HG02610 (cell line): ENCODE measurements around the gene NOS1AP.

Experiments used
- ATAC-seq: cut with Tn5 transposase; IDR thresholded peaks from one replicate; pipeline ENCODE4 v1.9.1; 2021; ENCODE audit warnings: mild to moderate bottlenecking, moderate library complexity; ENCODE audit not compliant: unreplicated experiment

Gene NOS1AP

DNA sequence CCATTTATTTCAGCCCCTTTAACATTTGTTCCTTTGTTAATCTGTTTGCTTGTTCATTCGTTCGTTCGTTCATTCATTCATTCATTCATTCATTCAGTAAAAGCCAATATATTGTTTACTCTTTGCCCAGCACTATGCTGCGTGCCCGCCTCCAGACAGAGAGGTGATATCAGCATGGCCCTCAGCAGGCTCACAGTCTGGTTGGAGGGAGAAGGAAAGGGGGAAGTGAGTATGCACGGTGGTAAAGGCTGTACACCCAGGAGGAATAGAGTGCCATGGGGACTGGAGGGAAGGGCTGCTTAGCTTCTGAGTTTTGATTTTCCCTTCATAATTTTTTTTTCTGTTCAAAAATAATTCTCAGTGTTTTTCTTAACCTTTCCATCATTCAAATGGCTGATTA is 144.7 kb downstream of the NOS1AP start:
- ATAC-seq: no peak

DNA sequence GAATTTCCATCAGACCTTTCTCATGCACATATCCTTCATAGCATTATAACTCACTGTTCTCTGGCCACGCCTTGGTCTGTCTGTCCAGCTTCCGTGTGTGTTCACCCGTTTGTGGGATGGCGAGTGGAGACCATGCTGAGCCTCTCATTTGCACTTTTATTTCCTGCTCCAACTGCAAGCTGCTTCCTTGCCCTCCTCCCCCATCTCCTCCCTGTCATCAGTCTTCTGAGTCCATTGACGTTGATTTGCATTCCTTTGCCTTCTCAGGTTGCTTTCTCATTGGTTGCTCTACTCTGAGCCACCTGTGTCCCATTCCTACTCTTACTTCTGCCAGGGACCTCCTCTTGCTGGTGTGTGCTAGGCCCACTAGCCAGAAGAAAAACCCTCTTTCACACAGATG is 146.4 kb downstream of the NOS1AP start:
- no peak for ATAC-seq

DNA sequence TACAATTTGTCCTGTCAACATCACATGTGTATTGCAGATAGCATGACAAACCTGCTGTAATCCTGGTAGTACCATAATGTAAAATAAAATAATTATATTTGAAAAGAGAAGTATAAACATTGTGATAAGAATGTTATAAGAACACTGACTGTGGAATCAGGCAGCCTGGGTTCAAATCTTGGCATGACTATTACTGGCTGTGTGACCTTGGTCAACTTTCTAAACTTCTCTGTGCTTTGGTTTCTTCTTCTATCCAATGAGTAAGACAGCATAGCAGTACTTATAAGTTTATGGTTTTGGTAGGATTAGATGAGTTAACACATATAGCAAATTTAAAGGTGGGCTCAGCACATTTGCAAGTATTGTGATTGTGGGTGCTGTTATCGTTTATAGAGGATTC is 147.1 kb downstream of the NOS1AP start:
- no peak for ATAC-seq

DNA sequence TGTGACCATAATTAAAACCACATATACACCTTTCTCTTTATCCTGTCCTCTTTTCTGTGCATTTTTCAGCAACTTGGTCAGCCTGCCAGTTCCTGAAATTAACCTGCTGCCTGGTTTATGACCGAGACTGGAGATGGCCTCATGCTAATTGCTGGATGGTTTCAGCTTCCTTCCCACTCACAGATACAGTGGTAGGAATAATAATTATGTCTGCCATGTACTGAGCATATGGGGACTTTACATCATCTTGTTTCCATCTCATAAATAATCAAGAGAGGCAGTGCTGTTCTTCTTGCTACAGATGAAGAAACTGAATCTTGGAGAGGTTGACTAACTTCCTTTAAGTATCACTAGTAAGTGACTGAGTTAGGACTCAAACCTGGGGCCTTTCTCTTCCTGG is 148.2 kb downstream of the NOS1AP start:
- no peak for ATAC-seq

DNA sequence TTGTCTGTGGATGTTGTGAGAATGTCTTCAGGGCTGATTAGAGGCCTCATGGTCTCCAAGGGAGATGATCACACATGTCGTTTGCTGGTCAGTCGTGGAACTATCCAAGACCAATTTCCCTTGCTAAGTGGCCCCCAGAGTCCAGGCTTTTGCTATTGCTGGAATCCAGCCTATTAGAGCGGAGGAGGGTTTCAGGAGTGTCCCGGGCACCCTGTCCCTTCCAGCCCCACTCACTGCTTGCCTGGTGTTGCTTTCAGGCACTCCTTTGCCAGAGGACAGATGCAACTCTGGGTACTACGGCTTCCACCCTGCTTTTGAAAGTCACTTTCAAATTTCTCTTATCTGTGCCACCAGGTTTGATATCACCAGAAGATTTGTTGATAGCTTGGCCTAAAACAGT is 149.1 kb downstream of the NOS1AP start:
- ATAC-seq: no peak

DNA sequence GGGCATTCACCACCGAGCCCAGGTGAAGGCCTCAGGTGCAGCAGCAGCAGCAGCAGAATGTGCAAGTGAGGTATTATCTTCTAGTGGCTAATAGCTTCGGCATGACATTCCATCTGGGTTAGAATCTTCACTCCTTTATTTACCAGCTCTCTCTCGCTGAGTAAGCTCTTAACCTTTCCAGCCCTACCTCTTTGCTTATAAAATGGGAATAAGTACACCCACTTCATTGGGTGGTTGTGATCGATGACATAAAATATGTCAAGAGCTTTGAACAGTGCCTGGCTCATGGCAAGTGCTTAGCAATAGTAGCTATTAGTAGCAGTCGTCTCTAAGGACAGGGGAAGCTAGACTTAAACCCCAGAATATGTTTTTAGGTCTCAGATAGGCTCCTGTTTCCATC is 149.5 kb downstream of the NOS1AP start:
- ATAC-seq: no peak

DNA sequence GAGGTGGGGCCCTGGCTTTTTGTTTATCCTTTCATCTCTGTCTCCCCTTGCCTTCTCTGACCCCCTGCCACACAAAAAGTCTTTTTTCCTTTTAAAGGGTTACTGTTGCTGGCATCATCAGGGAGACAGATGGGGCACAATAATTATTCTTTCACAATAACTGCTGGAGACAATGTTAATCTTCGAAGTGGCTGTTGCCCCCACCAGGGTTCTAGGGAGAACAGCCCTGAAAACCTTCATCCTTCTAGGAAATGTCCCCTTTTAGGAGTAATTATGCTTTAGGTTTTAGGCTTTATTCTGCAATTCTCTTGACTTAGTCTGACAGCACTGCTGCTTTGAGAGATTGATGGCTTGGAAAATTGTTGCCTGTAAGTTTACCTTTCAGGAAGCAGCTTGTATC is 150.0 kb downstream of the NOS1AP start:
- no peak for ATAC-seq

DNA sequence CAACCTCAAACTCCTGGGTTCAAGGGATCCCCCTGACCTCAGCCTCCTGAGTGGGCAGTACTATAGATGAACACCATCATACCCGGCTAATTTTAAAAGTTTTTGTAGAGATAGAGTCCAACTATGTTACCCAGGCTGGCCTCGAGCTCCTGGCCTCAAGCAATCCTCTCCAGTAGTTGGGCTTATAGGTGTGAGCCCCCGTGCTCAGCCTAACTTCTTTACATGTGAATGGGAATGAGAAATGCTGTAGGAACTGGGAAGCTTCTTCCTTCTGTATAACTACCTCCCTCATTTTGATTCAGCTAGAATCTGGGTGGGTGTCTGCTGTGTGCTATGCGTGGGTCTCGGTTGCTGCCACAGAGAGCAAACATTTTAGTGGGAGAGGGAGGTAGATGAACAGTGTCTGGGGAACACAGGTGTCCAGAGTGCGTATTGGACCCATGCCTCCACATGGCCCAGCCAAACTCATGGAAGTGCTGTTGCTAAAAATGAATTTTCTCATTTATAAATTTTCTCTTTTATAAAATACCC is 150.6 kb downstream of the NOS1AP start:
- no peak for ATAC-seq

DNA sequence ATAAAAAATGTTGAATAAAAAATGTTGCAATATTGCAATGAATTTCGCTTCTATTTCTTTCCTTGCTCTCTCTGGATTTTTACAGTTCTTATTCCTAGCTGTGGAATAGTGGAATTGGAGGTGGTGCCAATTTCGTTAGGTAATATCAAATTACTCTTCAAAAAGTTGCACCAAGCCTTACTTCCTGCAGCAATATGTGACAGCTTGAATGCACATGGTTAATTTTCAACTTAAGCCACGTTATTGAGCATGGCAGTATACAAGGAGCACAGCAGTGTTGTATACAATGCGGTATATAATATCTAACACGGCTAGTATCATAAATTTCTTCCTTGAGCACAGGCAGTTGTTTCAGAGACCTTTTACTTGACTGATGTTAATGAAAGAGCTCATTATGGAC is 152.5 kb downstream of the NOS1AP start:
- ATAC-seq: no peak

DNA sequence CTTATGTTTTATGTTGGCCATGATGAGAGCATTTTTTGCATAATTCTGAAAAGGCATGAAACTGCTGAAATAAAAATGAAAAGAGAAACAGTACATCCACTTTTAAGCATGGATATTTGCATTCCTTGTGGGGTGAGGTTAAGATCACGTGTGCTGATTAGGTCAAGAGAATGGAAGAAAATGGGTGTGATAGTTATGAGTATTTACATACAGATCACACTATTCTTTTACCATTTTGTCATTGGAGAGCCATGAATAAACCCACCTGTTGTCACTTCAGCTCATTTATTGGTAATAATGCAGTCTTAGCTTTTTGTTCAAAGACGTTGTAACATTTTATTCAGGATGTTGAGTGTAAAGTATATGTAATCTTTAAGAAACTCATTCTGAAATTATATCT is 153.2 kb downstream of the NOS1AP start:
- no peak for ATAC-seq

DNA sequence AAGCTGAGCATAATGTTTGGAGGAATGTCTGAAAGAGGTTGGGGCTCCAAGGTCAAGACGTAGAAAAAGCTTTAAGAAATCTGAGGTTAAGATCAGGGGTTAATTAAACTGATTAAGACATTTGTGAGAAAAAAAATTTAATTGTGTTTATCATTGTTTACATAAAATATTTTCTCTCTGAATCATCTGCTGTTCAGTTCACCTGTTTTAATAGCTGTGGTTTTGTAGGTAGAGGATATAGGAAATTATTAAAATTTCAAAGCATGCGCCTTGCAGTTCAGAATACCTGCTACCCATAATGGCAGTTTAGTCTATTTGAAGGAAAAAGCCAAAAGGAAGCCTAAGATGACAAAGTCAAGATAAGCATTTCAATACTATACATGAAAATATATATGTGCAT is 154.0 kb downstream of the NOS1AP start:
- no peak for ATAC-seq

DNA sequence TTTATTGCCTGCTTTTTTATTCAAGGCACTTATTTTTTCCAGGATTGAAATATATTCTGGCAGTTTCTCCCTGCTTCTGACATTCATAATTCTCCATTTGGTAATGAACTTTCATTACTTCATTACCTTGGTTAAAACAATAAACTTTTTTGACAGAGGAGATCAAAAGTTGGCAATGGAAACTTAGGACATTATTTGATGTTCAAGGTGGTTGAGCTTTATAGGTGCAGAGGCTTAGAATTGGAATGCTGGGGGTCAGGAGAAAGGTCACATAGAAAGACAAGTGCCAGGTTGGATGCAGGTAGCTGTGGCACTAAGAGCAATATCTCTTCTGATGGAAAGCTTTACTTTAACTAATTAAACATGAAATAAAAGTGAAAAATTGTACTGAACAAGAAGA is 154.8 kb downstream of the NOS1AP start:
- no peak for ATAC-seq

DNA sequence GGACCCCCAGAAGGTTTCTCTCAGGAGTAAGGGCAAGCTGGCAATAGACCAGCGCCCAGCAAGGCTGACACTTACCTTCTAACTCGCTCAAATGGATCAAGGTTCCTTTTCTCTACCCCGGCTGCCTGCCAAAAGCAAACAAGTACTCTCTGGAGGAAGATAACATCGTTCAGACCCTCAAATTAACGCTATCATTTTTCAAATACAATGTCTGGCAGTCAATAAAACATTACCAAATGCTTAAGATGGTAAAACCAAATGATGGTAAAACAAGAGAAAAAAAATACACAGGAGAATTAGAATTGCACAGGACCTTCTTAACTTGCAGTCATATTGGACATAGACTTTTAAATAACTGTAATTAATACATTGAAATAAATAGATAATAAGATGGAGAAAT is 159.1 kb downstream of the NOS1AP start:
- no peak for ATAC-seq

DNA sequence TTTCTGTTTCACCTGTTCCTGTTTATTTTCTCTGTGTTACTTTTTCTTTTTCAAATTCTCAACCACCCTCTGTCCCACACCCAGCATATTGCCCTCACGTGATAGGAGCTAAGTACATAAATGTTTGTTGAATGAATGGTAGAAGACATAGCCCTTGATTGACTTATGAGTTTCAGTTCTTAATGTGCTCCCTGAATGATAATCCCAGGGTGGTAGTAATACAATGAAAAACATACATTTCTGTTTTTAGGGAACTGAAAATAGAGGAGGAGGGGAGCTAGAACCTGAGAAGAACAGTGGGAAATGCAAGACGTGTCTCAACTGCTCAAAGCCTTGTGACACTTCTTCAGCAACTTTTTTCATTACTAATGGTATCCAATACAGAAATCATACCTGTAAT is 160.1 kb downstream of the NOS1AP start:
- no peak for ATAC-seq

DNA sequence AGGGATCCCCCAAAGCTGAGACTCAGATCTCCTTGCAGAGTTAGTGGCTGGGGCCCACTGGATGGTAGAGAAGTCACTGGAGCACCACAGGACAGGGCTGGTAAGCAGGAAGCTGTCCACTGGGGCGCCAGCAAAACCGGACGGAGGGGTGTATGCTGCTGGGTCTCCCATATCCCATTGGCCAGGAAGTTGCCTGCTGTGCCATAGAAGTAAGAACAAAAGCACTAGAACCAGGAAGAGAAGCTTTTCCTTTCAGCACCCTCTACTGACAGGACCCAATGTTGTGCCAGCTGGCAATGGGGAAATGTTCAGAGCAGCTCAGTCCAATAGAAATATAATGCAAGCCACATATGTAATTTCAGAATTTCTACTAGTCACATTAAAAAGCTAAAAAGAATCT is 160.6 kb downstream of the NOS1AP start:
- no peak for ATAC-seq

DNA sequence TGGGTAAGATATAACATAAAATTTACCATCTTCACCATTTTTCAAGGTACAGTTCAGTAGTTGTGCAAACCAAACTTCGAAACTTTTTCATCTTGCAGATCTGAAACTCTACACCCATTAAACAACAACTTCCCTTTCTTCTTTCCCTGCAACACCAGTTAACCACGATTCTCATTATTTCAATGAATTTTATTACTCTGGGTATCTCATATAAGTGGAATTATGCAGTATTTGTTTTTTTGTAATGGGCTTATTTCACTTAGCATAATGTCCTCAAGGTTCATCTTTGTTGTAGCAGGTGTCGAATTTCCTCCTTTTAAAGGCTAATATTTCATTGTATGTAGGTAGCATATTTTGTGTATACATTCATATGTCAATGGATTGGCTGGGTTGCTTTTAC is 161.0 kb downstream of the NOS1AP start:
- no peak for ATAC-seq

DNA sequence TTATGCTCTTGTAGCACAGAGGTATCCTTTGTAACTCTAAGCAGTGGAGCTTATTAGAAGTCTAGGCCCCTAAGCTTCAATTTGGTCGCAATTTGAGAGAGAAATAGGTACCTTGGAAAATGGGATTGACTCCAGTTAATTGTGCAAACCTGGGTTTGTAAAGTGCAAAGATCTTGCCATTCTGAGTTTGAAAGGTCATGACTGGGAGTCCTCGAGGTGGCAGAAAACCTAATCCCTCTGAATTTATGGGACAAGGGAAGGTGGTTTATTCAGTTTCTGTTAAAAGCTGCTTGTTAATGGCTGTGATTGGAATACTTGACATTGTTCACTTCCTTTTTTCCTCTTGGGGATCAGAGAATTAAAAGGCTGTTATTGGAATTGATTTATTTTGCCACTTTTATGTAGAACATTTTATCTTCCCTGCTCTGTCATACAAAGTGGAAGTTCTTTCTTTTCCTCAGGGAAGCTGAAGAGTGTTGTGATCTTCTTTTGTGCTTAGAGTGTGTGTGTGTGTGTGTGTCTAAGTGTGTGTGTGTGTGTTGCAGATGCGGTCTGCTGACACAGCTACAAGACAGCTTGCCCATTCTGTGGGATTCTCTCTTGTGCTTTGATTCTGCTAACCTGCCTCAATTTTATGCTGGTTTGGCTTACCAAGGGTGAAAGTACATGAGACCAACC is 162.7 kb downstream of the NOS1AP start:
- no peak for ATAC-seq

DNA sequence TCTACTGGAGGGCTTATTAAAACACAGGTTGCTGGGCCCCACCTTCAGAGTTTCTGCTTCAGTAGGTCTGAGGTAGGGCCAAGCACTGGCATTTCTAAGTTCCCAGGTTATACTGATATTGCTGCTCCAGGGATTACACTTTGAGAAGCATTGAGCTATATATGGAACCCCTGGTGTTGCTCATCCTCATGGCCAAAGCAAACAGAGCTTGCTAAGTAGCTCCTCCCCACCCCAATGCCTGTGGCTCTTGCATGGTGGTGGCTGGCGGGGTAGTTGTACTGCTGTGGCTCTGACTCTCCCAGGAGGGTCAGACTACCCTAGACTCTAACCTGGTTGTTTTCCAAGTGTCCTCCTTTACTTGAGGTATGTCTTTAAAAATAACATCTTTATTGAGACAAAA is 163.6 kb downstream of the NOS1AP start:
- no peak for ATAC-seq

DNA sequence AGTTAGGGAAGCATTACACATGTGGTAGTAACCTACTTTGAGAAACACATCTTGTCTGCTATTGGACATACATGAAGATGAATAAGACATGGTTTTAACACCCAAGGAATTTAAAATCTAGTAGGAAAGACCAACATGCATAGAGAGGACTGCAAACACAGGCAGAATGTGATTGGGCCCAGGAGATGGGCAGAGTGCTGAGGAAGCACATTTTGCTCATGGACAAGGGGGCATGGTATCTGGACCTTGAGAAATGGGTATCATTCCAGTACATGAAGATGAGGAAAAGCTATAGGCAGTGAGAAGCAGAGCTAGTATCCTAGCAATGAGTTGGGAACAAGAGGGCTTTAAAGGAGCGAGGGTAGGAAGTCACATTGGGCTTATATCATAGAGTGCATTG is 164.4 kb downstream of the NOS1AP start:
- no peak for ATAC-seq

DNA sequence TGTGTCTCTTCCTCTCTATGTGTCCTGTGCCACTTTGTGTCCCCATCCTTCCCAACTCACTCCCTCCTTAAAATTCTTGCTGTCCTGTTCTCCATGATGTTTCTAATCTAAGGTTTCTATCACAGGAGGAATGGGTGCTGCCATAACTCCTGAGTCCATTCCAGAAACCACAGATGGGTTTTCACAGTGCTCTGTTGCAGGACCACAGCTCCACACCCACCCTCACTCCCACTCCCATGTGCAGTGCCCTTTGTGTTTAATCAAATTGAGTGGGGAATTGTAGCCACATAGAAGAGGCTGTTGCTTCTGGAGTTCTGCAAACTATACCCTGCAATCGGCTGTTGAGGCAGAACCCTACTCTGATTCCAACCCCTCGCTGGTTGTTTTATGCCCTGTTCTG is 165.1 kb downstream of the NOS1AP start:
- no peak for ATAC-seq

DNA sequence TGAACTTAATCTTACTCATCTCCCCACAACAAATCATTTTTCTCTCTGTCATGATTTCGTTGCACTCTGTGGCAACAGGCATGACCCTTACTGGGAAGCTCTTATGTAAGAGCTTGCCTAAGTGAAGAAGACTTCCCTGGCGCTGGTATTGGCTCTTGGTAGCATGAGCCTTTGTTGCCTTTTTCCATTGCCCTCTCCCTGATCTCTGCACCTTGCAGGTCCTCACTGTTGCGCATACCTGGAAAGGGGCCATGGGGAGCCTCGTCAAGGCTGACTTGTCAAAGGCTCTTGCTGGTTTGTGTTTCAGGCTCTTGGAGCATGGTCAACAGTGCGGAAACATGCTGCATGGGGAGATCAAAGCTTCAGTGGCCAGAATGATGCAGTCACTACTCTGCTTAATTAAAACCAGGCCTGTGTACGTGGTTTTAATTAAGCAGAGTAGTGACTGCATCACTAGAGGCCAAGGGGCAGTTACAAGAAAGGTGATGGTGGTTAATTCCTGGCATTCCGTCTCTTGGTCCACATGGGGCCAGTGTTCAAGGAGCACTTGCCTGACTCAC is 165.8 kb downstream of the NOS1AP start:
- no peak for ATAC-seq

DNA sequence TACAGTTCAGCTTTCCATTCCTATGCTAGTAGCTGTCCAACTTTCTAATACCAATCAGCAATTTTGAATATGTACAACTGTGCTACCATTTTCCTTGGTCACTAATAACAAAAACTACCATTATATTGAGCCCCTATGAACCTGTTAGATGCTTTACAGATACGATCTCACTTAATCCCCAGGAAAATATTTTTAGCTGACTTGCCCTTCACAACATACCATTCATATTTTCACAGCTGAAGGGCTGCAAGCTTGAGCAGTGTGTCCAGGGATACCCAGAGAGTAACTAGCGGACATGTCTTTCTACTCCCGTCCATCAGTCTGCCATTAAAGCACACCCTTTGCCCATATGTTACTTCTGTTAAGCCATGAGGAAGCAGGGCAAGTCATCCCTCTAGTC is 166.7 kb downstream of the NOS1AP start:
- ATAC-seq: no peak

DNA sequence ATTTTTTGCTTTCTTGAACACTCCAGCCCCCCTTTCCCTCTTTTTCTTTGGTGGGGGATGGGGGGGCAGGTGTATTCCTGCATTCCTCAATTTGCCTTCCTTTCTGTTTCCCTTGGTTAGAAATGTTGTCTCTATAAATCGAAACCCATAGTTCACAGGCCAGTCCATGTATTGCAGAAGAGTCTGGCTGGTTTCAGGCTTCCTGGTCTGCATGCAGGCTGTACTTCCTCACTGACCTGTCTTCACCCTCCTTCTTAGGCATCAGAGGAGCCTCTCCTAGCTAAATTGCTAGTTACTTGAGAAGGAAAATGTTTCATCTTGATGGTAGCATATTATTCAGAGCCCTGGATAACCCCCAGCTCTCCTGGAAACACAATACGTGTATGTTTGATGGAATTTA is 167.1 kb downstream of the NOS1AP start:
- no peak for ATAC-seq
